Measurements from ENCODE around the gene MACF1. TPM values are rescaled to one million over a fixed set of nuclear protein-coding genes. Genes with fewer than 3 reads are reported as not detected.
"Not testable (repeated sequence)": the region's sequence is repeated elsewhere in the genome, so short reads cannot be mapped to it uniquely, and the experiment has no call there.

MACF1 gene
- total RNA-seq, 1 donor = 352 TPM

DNA sequence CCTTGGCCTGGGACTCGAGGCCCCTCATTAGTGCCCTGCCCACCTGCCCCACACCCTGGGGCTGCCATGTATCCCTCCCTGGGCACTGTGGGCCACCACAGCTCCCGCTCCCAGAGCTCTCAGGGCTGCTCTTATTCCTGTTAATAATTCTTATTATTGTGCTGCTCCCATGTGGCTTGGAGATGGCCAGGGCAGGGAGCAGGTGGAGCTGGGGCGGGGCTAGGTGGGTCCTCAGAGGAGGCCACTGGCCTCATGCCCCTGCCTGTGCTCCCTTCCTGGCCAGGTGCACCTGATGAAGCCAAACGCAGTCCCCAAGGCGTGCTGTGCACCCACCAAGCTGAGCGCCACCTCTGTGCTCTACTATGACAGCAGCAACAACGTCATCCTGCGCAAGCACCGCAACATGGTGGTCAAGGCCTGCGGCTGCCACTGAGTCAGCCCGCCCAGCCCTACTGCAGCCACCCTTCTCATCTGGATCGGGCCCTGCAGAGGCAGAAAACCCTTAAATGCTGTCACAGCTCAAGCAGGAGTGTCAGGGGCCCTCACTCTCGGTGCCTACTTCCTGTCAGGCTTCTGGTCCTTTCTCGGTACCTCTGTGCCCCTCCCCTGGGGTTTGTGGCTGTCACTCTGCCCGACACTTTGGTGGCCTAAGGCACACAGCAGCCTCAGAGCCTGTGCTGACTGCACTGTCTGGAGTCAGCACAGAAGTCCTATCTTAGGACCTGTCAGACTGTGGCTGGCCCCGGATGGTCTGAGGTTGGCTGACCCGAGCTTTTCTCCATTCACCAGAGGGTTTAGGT, 321.1 kb downstream of the MACF1 start:
- DNase-seq (ENCODE audit: low read depth in 2 of 3, low spot score in 2 of 3) = peak in 1 of 3 donors; percentile 74

DNA sequence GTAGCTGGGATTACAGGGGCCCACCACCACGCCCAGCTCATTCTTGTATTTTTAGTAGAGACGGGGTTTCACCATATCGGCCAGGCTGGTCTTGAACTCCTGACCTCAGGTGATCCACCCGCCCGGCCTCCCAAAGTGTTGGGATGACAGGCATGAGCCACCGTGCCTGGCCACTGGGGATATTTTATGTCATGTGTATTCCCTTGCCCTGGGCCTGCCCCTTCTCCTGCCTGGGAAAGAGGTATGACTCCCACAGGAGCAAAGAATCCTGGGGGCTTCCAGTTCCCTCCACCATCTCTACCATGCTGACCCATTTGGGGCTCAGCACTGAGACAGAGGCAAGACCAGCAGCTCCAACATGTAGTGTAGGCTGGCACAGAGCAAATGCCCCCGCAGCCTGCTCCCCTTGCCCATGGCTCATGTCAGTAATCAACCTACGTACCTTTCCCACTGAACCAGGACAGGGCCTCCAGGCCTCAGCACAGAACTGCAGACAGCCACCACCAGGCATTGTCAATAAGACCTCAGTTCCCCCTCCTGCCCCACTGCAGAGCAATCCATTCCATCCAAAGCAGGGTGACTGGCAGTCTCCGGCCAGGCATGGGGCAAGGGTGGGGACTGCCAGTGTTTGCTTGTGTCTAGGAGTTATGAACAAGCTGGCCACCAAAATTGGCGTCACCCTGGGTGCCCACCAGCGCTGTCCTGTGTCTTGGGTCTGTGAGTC, 322.1 kb downstream of the MACF1 start:
- DNase-seq (ENCODE audit: low read depth in 2 of 3, low spot score in 2 of 3) = no peak

DNA sequence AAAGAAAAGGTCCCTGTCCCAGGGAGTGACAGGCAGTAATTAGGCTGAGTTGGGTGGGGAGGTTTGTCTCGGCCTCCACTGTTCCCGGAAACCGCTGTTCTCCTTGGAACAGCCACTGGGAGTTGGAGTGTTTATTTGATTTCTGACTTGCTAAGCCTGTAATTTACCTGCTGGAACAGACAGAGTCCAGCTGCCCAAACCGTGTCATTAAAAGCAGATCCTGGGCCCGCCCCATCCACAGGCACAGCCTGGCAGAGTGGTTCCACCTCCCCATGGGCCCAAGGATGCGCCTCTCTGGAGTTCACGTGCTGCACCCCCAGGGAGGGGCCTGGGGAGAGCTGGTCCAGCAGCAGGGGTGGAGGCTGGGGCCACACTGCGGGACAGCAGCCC, 322.7 kb downstream of the MACF1 start:
- not testable (repeated sequence) for DNase-seq (ENCODE audit: low read depth in 2 of 3, low spot score in 2 of 3)

DNA sequence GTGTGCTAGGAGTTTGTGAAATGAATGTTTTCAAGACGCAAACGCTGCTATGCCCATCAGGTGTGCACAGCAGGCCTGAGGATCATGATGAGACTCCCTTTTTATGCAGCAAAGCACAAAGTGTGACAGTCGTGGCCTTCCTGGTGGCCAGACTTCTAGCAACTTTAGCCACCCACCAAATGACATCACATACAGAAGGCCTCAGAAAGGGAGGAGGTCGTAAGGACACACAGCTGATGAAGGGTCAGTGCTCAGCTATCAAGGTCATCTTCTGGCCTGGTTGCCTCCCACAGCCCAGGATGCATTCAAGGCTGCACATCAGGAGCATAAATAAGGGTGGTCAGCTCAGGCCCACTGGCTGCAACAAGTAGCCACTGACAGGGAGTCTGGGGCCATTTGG, 323.6 kb downstream of the MACF1 start:
- no peak for DNase-seq (ENCODE audit: low read depth in 2 of 3, low spot score in 2 of 3)

DNA sequence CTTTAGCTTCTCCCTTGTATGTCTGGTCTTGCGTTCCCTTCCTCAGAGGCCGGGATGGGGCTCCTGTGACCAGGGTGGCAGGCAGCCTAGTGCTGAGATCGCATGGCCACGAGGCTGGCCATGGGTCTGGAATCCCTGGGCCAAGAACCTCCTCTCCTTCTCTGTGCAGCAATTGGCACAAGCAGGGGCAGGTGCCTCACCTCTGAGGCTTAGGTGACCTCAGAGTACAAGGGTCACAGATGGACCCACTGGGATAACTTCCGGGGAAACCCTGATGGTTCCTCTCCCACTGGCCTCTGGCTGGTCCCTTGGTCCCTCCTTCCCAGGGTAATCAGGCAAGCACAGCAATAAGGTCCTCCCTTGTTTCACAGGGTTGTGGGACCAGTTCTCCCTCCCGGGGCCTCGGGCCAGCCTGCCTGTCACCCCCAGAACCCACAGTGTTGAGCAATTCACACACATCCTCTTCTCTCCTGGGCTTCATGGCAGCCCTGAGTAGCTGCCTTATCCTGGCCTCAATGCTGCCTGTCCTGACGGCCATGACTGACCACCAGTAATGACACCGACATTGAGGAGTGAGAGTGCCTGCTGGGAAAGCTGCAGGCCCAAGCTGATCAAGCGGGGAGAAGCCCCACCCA, 325.5 kb downstream of the MACF1 start:
- no peak for DNase-seq (ENCODE audit: low read depth in 2 of 3, low spot score in 2 of 3)

DNA sequence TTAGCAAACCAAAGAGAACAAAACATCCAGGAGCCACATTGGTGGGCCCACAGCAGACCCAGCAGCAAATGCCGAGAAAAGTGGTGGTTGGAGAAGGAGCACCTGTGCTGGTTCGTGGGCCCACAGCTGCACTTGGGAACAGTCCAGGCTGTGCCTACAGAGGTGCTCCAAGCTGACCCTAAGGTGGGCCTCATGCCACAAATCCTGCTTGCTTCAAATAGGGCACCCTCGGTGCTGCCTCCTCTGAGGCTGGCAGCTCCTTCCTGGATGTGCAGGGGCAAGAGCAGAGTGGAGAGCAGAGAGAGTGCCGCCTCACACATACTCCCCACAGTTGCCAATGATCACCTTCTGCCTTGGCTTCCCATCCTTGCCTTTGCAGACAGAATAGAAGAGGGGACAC, 327.0 kb downstream of the MACF1 start:
- DNase-seq (ENCODE audit: low read depth in 2 of 3, low spot score in 2 of 3) = no peak

DNA sequence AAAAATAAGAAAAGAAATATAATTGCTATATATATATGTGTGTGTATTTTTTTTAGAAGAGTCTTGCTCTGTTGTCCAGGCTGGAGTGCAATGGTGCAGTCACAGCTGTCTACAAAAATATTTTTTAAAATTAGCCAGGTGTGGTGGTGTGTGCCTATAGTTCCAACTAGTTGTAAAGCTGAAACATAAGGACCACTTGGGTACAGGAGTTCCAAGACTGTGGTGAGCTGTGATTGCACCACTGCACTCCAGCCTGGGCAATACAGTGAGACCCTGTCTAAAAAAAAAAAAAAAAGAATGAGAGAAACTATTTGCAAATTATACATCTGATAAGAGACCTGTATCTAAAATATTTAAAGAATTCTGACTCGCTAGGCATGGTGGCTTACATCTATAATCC, 328.9 kb downstream of the MACF1 start:
- DNase-seq (ENCODE audit: low read depth in 2 of 3, low spot score in 2 of 3) = no peak

Other genes starting within 250 kb of the MACF1 start
- gene AKIRIN1, start 213.4 kb upstream of the MACF1 start, total RNA-seq = 24.2 TPM
- gene NDUFS5, start 178.3 kb upstream of the MACF1 start, total RNA-seq = 118 TPM

All from hematopoietic multipotent progenitor cell (in vitro differentiated cells).